GM23248 (cell line): ENCODE results near the gene VWA1. TPM values are rescaled to one million over a fixed set of nuclear protein-coding genes. Genes with fewer than 3 reads are reported as not detected.

Experiments used
- DNase-seq: peaks from one replicate; pipeline ENCODE4 v3.0.0-alpha.2; 2015
- H2AFZ ChIP-seq: fragments of 200-600 bp; sonication (generic); 2 replicates; pipeline ENCODE4 v1.6.1; 2016; ENCODE audit warnings: antibody characterized with exemption
- H3F3A ChIP-seq: fragments of 200-600 bp; sonication (generic); 2 replicates; pipeline ENCODE4 v1.6.1; 2016; ENCODE audit warnings: mild to moderate bottlenecking, antibody characterized with exemption, mixed run types; ENCODE audit not compliant: insufficient read depth
- H3K27ac ChIP-seq: fragments of 200-600 bp; sonication (generic); 2 replicates; pipeline ENCODE4 v1.5.1; 2016; ENCODE audit warnings: mild to moderate bottlenecking
- H3K27me3 ChIP-seq: fragments of 200-600 bp; sonication (generic); replicated peaks from 2 replicates; pipeline ENCODE4 v1.6.1; 2016; ENCODE audit warnings: mild to moderate bottlenecking; ENCODE audit not compliant: insufficient read depth
- H3K36me3 ChIP-seq: fragments of 200-600 bp; sonication (generic); 2 replicates; pipeline ENCODE4 v1.6.1; 2016; ENCODE audit warnings: low read depth, mild to moderate bottlenecking
- H3K4me1 ChIP-seq: fragments of 200-600 bp; sonication (generic); 2 replicates; pipeline ENCODE4 v1.6.1; 2016; ENCODE audit warnings: mild to moderate bottlenecking; ENCODE audit not compliant: insufficient read depth
- H3K4me2 ChIP-seq: fragments of 200-600 bp; sonication (generic); one replicate; pipeline ENCODE4 v1.6.1; 2016; ENCODE audit warnings: mild to moderate bottlenecking; ENCODE audit not compliant: unreplicated experiment
- H3K4me3 ChIP-seq: fragments of 200-600 bp; sonication (generic); 2 replicates; pipeline ENCODE4 v1.5.1; 2016; ENCODE audit warnings: mild to moderate bottlenecking
- H3K79me2 ChIP-seq: fragments of 200-600 bp; sonication (generic); 2 replicates; pipeline ENCODE4 v1.6.1; 2016; ENCODE audit warnings: mild to moderate bottlenecking; ENCODE audit not compliant: insufficient read depth
- H3K9ac ChIP-seq: fragments of 200-600 bp; sonication (generic); 2 replicates; pipeline ENCODE4 v1.6.1; 2016; ENCODE audit warnings: mild to moderate bottlenecking
- H3K9me2 ChIP-seq: fragments of 200-600 bp; sonication (generic); 2 replicates; pipeline ENCODE4 v1.6.1; 2016; ENCODE audit warnings: mixed run types, mild to moderate bottlenecking, moderate library complexity; ENCODE audit not compliant: insufficient read depth
- H3K9me3 ChIP-seq: fragments of 200-600 bp; sonication (generic); one replicate; pipeline ENCODE4 v1.6.1; 2017; ENCODE audit warnings: low read depth
- H4K20me1 ChIP-seq: fragments of 200-600 bp; sonication (generic); 2 replicates; pipeline ENCODE4 v1.6.0; 2016; ENCODE audit not compliant: insufficient read depth
- EZH2 ChIP-seq: fragments of 200-600 bp; sonication (generic); IDR thresholded peaks from 2 replicates; pipeline ENCODE4 v1.6.1; 2018; ENCODE audit warnings: antibody characterized with exemption, mild to moderate bottlenecking; ENCODE audit not compliant: insufficient read depth, poor library complexity, severe bottlenecking
- EZH2phosphoT487 ChIP-seq: fragments of 200-600 bp; sonication (generic); IDR thresholded peaks from 2 replicates; pipeline ENCODE4 v1.6.1; 2018; ENCODE audit warnings: antibody characterized with exemption, moderate library complexity, mild to moderate bottlenecking, low read depth; ENCODE audit not compliant: insufficient read depth
- WGBS, 2 experiments: methylation state at CpG; one replicate each; pipeline ENCODE4 v1.1.6; 2015 to 2017; ENCODE audit warnings: low lambda C conversion rate in 2 of 2, low coverage in 1 of 2; ENCODE audit errors: missing lambda C conversion rate in 2 of 2; 5-methylcytosine and 5-hydroxymethylcytosine counted together
- in situ Hi-C: fragments of 300-500 bp; cut with MboI; formaldehyde crosslinking; loops from 2 replicates; pipeline ENCODE4 v1.15.0; 2020
- polyA plus RNA-seq: library from polyadenylated mRNA; unstranded; fragments of >200 nt; fragmentation: Nextera tagmentation; extraction: Ambion mirVana; gene quantifications from 2 replicates; pipeline ENCODE4 v1.2.1, GENCODE V29; 2016
- total RNA-seq: library from RNA; depleted of rRNA; stranded (reverse); fragments of >200 nt; shearing (Covaris generic); gene quantifications from 2 replicates; pipeline ENCODE4 v1.2.3, GENCODE V29; 2014

Gene VWA1
- total and polyA plus RNA-seq, 2 experiments from 2014 or later, result 1.3 to 1.4 TPM

DNA sequence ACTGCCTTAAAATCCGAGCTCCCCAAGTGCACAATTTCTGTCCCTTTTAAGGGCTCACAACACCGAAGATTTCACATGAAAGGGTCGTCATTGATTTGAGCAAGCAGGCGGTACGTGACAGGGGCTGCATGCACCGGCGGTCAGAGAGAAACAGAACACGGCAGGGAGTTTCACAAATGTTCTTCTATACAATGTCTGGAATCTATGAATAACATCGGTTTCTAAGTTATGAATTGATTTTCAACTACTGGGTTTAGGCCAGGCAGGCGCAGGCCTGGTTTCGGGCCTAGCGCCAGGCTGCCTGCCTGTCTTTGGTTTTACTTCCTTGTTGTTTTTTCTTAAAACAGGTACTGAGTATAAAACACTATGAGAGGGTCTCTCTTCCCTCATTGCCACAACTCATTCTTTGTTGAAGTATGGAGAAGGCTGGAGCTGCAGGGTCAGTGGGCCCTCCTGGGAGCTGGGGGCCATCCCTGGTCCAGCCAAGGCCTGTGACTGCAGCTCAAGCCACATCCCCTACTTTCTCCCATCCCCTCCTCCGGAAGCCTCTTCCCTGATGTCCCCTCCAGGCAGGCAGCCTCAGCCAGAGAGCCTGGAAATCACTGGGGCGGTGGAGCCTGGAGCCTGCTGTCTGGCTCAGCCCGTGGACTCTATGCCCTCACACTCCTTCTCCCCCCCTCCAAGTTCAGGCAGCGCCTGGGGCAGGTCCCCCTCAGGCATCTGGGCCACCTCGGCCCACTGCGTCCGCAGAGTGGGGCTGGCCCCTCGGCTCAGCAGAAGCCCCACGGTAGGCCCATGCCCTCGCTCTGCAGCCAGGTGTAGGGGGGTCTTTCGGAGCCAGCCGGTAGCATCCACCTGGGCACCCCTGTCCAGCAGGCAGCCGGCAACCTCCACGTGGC, 16.8 kb upstream of the VWA1 start:
- Histone ChIP-seq H3K9me3 (no peaks in the 10 kb centered on the region), H3K4me1 (no peaks in the 10 kb centered on the region), H4K20me1 (no peaks in the 10 kb centered on the region), H3K79me2 (no peaks in the 10 kb centered on the region), H3K27ac (no peak overlapping the region), H3K9ac (no peak overlapping the region), H3K9me2 (no peaks in the 10 kb centered on the region), H3K36me3 (no peaks in the 10 kb centered on the region), H3K4me3 (no peak overlapping the region), H3K4me2 (no peak overlapping the region), H3F3A (no peaks in the 10 kb centered on the region), H2AFZ (no peak overlapping the region), H3K27me3 (no peaks in the 10 kb centered on the region)
- TF ChIP-seq EZH2phosphoT487 (no peak), EZH2 (no peak)
- WGBS, 2 experiments, result 89 to 90% methylated on average over 23 to 26 of the region's 26 CpGs
- no peak for DNase-seq
- in situ Hi-C loops, result no loop called here

- H3F3A ChIP-seq, result no peaks in the 10 kb centered on the region
- H3K9me2 ChIP-seq, result no peaks in the 10 kb centered on the region
- no peaks in the 10 kb centered on the region for H4K20me1 ChIP-seq
- H3K4me3 ChIP-seq, result no peak overlapping the region
- H3K4me2 ChIP-seq, result no peak overlapping the region
- H3K36me3 ChIP-seq, result no peaks in the 10 kb centered on the region
- no peak for DNase-seq
- WGBS, 2 experiments, result 82 to 84% methylated on average over 20 to 21 of the region's 21 CpGs
- H3K9ac ChIP-seq, result peak overlapping the region; percentile 46; the same call in 1 of the 2 replicates
- no peak overlapping the region for H3K27ac ChIP-seq
- in situ Hi-C loops, result no loop called here
- no peaks in the 10 kb centered on the region for H3K27me3 ChIP-seq
- no peaks in the 10 kb centered on the region for H3K4me1 ChIP-seq
- TF ChIP-seq EZH2 (no peak), EZH2phosphoT487 (no peak)
- H3K9me3 ChIP-seq, result no peaks in the 10 kb centered on the region
- peak overlapping the region; percentile 68 for H2AFZ ChIP-seq
- no peaks in the 10 kb centered on the region for H3K79me2 ChIP-seq
Measured at GRCh38 chr1:1419363-1419812, 16.1 kb upstream of the VWA1 start.

- H3K4me3 ChIP-seq, result no peak overlapping the region
- no peak overlapping the region for H3K27ac ChIP-seq
- H3K79me2 ChIP-seq, result no peaks in the 10 kb centered on the region
- no peaks in the 10 kb centered on the region for H3K9me3 ChIP-seq
- H3K4me2 ChIP-seq, result no peak overlapping the region
- no peaks in the 10 kb centered on the region for H3K36me3 ChIP-seq
- in situ Hi-C loops, result no loop called here
- WGBS, 2 experiments, result 8 to 10% methylated on average over 48 to 60 of the region's 112 CpGs
- H2AFZ ChIP-seq, result peak overlapping the region; percentile 68
- DNase-seq, result peak; percentile 65
- no peaks in the 10 kb centered on the region for H4K20me1 ChIP-seq
- no peaks in the 10 kb centered on the region for H3K9me2 ChIP-seq
- H3K4me1 ChIP-seq, result no peaks in the 10 kb centered on the region
- no peaks in the 10 kb centered on the region for H3K27me3 ChIP-seq
- no peak for TF ChIP-seq EZH2
- no peak for TF ChIP-seq EZH2phosphoT487
- no peaks in the 10 kb centered on the region for H3F3A ChIP-seq
- peak overlapping the region; percentile 46; the same call in 1 of the 2 replicates for H3K9ac ChIP-seq
Measured at GRCh38 chr1:1419813-1420653, 15.5 kb upstream of the VWA1 start.

DNA sequence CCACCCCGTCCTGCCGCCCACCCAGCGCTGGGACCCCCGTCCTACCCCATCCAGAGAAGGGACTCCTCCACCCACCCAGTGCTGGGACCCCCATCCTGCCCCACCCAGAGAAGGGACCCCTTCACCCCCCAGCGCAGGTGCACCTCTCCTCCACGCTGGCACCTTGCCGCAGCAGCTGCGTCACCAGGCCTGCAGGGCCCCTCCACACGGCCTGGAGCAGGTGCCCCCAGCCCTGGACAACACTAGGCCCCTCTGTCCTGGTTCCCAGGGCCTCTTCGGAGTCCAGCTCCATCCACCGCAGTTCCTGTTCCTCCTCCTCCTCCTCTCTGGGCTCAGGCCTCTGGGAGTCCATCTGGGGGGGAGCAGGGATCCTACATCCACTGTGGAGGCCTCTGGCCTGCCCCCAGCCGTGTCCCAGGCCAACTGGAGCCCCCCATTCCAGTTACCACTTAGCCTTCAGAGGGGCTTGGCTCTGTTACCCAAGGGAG, 14.8 kb upstream of the VWA1 start:
- TF ChIP-seq EZH2phosphoT487, result no peak
- TF ChIP-seq EZH2, result no peak
- H3K9me3 ChIP-seq, result no peaks in the 10 kb centered on the region
- H3K4me2 ChIP-seq, result no peak overlapping the region
- H3K27me3 ChIP-seq, result no peaks in the 10 kb centered on the region
- no peaks in the 10 kb centered on the region for H3K4me1 ChIP-seq
- no peaks in the 10 kb centered on the region for H3F3A ChIP-seq
- no peaks in the 10 kb centered on the region for H3K9me2 ChIP-seq
- DNase-seq, result no peak
- no peaks in the 10 kb centered on the region for H3K79me2 ChIP-seq
- H4K20me1 ChIP-seq, result no peaks in the 10 kb centered on the region
- H3K36me3 ChIP-seq, result no peaks in the 10 kb centered on the region
- no peak overlapping the region for H3K9ac ChIP-seq
- in situ Hi-C loops, result no loop called here
- no peak overlapping the region for H2AFZ ChIP-seq
- WGBS, 2 experiments, result 73 to 74% methylated on average over 7 to 10 of the region's 12 CpGs
- H3K4me3 ChIP-seq, result no peak overlapping the region
- no peak overlapping the region for H3K27ac ChIP-seq
